ENCODE measurements around the gene GRIN3B.

DNA sequence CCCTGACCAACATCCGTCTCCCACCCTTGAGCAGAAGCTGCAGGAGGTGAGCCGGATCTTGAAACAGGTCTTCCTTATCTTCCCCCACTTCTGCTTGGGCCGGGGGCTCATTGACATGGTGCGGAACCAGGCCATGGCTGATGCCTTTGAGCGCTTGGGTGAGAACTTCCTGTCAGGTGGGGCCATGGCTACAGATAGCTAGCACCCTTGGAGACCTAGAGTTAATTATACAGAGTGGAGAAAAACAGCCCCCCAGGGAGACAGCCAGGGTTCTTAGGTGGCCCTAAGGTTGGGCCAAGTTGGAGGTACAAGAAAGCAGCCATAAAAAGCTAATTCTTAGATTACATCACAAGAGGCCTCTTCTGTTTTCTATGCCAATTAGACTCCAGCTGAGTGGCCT, 57.9 kb downstream of the GRIN3B start:
- TF ChIP-seq POLR2A (IDR thresholded peaks at IDR 0.05), result no peak
- TF ChIP-seq, protein P1, sequence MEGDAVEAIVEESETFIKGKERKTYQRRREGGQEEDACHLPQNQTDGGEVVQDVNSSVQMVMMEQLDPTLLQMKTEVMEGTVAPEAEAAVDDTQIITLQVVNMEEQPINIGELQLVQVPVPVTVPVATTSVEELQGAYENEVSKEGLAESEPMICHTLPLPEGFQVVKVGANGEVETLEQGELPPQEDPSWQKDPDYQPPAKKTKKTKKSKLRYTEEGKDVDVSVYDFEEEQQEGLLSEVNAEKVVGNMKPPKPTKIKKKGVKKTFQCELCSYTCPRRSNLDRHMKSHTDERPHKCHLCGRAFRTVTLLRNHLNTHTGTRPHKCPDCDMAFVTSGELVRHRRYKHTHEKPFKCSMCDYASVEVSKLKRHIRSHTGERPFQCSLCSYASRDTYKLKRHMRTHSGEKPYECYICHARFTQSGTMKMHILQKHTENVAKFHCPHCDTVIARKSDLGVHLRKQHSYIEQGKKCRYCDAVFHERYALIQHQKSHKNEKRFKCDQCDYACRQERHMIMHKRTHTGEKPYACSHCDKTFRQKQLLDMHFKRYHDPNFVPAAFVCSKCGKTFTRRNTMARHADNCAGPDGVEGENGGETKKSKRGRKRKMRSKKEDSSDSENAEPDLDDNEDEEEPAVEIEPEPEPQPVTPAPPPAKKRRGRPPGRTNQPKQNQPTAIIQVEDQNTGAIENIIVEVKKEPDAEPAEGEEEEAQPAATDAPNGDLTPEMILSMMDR (IDR thresholded peaks at IDR 0.05), result no peak

All from lower leg skin (tissue), 3 donors.